HG03060 (cell line): ENCODE results near the gene RTN3.
"Not testable (repeated sequence)": the region's sequence is repeated elsewhere in the genome, so short reads cannot be mapped to it uniquely, and the experiment has no call there.

ENCODE experiments used
- ATAC-seq: cut with Tn5 transposase; IDR thresholded peaks from one replicate; pipeline ENCODE4 v1.9.1; 2021; ENCODE audit warnings: low read depth, moderate number of reproducible peaks; ENCODE audit not compliant: unreplicated experiment

The RTN3 gene

GRCh38 chr11:63682066-63683021 is 1.0 kb downstream of the RTN3 start:
- ATAC-seq = no peak

GRCh38 chr11:63683133-63683991 is 2.1 kb downstream of the RTN3 start:
- ATAC-seq = no peak

- ATAC-seq = not testable (repeated sequence)
These were observed 3.9 kb downstream of the RTN3 start for GRCh38 chr11:63685158-63685721.

GRCh38 chr11:63686926-63687325 is 5.6 kb downstream of the RTN3 start:
- ATAC-seq = no peak

- no peak for ATAC-seq
These were observed 6.5 kb downstream of the RTN3 start for GRCh38 chr11:63687845-63688244.

GRCh38 chr11:63694596-63694995 is 13.3 kb downstream of the RTN3 start:
- no peak for ATAC-seq

- no peak for ATAC-seq
These were observed 17.9 kb downstream of the RTN3 start for GRCh38 chr11:63698976-63699733.

GRCh38 chr11:63699896-63700295 is 18.6 kb downstream of the RTN3 start:
- ATAC-seq = no peak

GRCh38 chr11:63705526-63705925 is 24.2 kb downstream of the RTN3 start:
- ATAC-seq = no peak

GRCh38 chr11:63708764-63709163 is 27.5 kb downstream of the RTN3 start:
- ATAC-seq = no peak

- ATAC-seq = no peak
These were observed 28.1 kb downstream of the RTN3 start for GRCh38 chr11:63709336-63709884.

- no peak for ATAC-seq
These were observed 29.3 kb downstream of the RTN3 start for GRCh38 chr11:63710476-63711217.

GRCh38 chr11:63711838-63712237 is 30.5 kb downstream of the RTN3 start:
- no peak for ATAC-seq

GRCh38 chr11:63713766-63714165 is 32.5 kb downstream of the RTN3 start:
- no peak for ATAC-seq

GRCh38 chr11:63716046-63716445 is 34.7 kb downstream of the RTN3 start:
- ATAC-seq = no peak

GRCh38 chr11:63719001-63719400 is 37.7 kb downstream of the RTN3 start:
- no peak for ATAC-seq

- ATAC-seq = no peak
These were observed 38.7 kb downstream of the RTN3 start for GRCh38 chr11:63719987-63720386.

- ATAC-seq = no peak
These were observed 39.3 kb downstream of the RTN3 start for GRCh38 chr11:63720611-63721010.

GRCh38 chr11:63729326-63729725 is 48.0 kb downstream of the RTN3 start:
- no peak for ATAC-seq
